ENCODE data around the gene RPUSD2. TPM values are rescaled to one million over a fixed set of nuclear protein-coding genes. Genes with fewer than 3 reads are reported as not detected.

RPUSD2 gene
- total and polyA plus RNA-seq, 2 experiments from 2014 or later, result 22.0 to 25.5 TPM

DNA sequence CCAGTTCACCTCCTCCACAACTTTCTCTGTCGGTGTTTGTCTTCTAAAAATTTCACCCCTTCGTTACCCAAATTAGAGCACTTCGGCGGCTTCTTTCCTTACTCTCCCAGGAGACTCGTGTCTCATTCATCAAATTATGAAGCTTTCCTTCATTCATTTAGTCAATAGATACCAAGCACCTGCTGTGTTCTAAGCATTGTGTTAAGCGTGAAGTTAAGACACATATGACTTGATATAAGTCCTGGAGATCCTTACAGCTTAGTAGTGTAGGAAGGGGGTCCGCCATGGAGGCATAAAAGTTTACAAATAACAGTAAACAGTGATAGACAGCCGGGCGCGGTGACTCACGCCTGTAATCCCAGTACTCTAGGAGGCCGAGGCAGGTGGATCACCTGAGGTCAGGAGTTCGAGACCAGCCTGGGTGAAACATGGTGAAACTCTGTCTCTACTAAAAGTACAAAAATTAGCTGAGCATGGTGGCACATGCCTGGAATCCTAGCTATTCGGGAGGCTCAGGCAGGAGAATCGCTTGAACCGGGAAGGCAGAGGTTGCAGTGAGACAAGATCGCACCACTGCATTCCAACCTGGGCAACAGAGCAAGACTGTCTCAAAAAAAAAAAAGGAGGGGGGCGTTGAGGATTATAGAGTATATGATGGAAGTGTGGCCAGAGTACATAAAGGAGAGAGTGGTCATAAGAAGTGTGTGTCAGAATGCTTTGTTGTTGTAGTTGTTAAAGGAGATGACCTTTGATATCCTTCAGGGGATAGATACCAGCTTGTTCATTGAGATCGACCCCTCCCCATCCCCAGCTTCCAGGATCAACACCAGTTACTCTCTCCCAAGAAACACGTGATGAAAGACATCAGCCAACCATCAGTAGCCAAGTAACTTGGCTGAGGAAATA, 3.5 kb upstream of the RPUSD2 start:
- Histone ChIP-seq H2AFZ (peak overlapping the region; percentile 67; the same call in 1 of the 2 replicates), H4K20me1 (replicated peaks; ENCODE audit: insufficient read depth) (peaks cover 11% of the 10 kb centered on the region), H3K27me3 (ENCODE audit: insufficient read depth) (no peaks in the 10 kb centered on the region), H3K36me3 (ENCODE audit: insufficient read depth) (no peaks in the 10 kb centered on the region), H3K9me2 (ENCODE audit: insufficient read depth) (no peaks in the 10 kb centered on the region), H3K4me2 (peak overlapping the region; percentile 58), H3K4me3 (peak overlapping the region; percentile 39), H3K4me1 (ENCODE audit: insufficient read depth) (peaks cover 17% of the 10 kb centered on the region), H3K27ac (ENCODE audit: low read depth) (peak overlapping the region; percentile 48; the same call in 1 of the 2 replicates), H3K79me2 (replicated peaks; ENCODE audit: insufficient read depth) (peaks cover 16% of the 10 kb centered on the region), H3F3A (replicated peaks; ENCODE audit: low read depth) (no peaks in the 10 kb centered on the region)
- ATAC-seq (no peak), DNase-seq (ENCODE audit: low spot score) (no peak)
- Mint-ChIP-seq H3K36me3 (ENCODE audit: low read depth) (no peaks in the 10 kb centered on the region), H3K9me3 (no peaks in the 10 kb centered on the region), H3K27ac (peak overlapping the region; percentile 90), H3K4me3 (peak overlapping the region; percentile 92), H3K27me3 (ENCODE audit: insufficient read depth, low read depth, poor library complexity) (peaks cover 14% of the 10 kb centered on the region), H3K4me1 (peaks cover 22% of the 10 kb centered on the region)
- TF ChIP-seq, protein P1, sequence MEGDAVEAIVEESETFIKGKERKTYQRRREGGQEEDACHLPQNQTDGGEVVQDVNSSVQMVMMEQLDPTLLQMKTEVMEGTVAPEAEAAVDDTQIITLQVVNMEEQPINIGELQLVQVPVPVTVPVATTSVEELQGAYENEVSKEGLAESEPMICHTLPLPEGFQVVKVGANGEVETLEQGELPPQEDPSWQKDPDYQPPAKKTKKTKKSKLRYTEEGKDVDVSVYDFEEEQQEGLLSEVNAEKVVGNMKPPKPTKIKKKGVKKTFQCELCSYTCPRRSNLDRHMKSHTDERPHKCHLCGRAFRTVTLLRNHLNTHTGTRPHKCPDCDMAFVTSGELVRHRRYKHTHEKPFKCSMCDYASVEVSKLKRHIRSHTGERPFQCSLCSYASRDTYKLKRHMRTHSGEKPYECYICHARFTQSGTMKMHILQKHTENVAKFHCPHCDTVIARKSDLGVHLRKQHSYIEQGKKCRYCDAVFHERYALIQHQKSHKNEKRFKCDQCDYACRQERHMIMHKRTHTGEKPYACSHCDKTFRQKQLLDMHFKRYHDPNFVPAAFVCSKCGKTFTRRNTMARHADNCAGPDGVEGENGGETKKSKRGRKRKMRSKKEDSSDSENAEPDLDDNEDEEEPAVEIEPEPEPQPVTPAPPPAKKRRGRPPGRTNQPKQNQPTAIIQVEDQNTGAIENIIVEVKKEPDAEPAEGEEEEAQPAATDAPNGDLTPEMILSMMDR (conservative IDR thresholded peaks at IDR 0.05; ENCODE audit: low read depth in 2 of 2), result no peak
- TF ChIP-seq EZH2phosphoT487 (IDR thresholded peaks at IDR 0.05; ENCODE audit: unreplicated experiment) (no peak), CREB1 (CRISPR knock-in tag; IDR thresholded peaks at IDR 0.05; ENCODE audit: low read depth) (no peak), STAT1 (IDR thresholded peaks at IDR 0.05; ENCODE audit: unreplicated experiment) (no peak), POLR2AphosphoS5 (IDR thresholded peaks at IDR 0.05; ENCODE audit: low read depth) (no peak), EZH2 (IDR thresholded peaks at IDR 0.05; ENCODE audit: low read depth, unreplicated experiment) (no peak), JUNB (IDR thresholded peaks at IDR 0.05; ENCODE audit: unreplicated experiment) (no peak), NANOG (IDR thresholded peaks at IDR 0.05; ENCODE audit: borderline replicate concordance) (no peak)
- TF ChIP-seq, protein P2, sequence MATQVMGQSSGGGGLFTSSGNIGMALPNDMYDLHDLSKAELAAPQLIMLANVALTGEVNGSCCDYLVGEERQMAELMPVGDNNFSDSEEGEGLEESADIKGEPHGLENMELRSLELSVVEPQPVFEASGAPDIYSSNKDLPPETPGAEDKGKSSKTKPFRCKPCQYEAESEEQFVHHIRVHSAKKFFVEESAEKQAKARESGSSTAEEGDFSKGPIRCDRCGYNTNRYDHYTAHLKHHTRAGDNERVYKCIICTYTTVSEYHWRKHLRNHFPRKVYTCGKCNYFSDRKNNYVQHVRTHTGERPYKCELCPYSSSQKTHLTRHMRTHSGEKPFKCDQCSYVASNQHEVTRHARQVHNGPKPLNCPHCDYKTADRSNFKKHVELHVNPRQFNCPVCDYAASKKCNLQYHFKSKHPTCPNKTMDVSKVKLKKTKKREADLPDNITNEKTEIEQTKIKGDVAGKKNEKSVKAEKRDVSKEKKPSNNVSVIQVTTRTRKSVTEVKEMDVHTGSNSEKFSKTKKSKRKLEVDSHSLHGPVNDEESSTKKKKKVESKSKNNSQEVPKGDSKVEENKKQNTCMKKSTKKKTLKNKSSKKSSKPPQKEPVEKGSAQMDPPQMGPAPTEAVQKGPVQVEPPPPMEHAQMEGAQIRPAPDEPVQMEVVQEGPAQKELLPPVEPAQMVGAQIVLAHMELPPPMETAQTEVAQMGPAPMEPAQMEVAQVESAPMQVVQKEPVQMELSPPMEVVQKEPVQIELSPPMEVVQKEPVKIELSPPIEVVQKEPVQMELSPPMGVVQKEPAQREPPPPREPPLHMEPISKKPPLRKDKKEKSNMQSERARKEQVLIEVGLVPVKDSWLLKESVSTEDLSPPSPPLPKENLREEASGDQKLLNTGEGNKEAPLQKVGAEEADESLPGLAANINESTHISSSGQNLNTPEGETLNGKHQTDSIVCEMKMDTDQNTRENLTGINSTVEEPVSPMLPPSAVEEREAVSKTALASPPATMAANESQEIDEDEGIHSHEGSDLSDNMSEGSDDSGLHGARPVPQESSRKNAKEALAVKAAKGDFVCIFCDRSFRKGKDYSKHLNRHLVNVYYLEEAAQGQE (IDR thresholded peaks at IDR 0.05; ENCODE audit: unreplicated experiment), result no peak
- TF ChIP-seq, protein P3, sequence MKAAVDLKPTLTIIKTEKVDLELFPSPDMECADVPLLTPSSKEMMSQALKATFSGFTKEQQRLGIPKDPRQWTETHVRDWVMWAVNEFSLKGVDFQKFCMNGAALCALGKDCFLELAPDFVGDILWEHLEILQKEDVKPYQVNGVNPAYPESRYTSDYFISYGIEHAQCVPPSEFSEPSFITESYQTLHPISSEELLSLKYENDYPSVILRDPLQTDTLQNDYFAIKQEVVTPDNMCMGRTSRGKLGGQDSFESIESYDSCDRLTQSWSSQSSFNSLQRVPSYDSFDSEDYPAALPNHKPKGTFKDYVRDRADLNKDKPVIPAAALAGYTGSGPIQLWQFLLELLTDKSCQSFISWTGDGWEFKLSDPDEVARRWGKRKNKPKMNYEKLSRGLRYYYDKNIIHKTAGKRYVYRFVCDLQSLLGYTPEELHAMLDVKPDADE (IDR thresholded peaks at IDR 0.05), result no peak
- TF ChIP-seq, protein P4, sequence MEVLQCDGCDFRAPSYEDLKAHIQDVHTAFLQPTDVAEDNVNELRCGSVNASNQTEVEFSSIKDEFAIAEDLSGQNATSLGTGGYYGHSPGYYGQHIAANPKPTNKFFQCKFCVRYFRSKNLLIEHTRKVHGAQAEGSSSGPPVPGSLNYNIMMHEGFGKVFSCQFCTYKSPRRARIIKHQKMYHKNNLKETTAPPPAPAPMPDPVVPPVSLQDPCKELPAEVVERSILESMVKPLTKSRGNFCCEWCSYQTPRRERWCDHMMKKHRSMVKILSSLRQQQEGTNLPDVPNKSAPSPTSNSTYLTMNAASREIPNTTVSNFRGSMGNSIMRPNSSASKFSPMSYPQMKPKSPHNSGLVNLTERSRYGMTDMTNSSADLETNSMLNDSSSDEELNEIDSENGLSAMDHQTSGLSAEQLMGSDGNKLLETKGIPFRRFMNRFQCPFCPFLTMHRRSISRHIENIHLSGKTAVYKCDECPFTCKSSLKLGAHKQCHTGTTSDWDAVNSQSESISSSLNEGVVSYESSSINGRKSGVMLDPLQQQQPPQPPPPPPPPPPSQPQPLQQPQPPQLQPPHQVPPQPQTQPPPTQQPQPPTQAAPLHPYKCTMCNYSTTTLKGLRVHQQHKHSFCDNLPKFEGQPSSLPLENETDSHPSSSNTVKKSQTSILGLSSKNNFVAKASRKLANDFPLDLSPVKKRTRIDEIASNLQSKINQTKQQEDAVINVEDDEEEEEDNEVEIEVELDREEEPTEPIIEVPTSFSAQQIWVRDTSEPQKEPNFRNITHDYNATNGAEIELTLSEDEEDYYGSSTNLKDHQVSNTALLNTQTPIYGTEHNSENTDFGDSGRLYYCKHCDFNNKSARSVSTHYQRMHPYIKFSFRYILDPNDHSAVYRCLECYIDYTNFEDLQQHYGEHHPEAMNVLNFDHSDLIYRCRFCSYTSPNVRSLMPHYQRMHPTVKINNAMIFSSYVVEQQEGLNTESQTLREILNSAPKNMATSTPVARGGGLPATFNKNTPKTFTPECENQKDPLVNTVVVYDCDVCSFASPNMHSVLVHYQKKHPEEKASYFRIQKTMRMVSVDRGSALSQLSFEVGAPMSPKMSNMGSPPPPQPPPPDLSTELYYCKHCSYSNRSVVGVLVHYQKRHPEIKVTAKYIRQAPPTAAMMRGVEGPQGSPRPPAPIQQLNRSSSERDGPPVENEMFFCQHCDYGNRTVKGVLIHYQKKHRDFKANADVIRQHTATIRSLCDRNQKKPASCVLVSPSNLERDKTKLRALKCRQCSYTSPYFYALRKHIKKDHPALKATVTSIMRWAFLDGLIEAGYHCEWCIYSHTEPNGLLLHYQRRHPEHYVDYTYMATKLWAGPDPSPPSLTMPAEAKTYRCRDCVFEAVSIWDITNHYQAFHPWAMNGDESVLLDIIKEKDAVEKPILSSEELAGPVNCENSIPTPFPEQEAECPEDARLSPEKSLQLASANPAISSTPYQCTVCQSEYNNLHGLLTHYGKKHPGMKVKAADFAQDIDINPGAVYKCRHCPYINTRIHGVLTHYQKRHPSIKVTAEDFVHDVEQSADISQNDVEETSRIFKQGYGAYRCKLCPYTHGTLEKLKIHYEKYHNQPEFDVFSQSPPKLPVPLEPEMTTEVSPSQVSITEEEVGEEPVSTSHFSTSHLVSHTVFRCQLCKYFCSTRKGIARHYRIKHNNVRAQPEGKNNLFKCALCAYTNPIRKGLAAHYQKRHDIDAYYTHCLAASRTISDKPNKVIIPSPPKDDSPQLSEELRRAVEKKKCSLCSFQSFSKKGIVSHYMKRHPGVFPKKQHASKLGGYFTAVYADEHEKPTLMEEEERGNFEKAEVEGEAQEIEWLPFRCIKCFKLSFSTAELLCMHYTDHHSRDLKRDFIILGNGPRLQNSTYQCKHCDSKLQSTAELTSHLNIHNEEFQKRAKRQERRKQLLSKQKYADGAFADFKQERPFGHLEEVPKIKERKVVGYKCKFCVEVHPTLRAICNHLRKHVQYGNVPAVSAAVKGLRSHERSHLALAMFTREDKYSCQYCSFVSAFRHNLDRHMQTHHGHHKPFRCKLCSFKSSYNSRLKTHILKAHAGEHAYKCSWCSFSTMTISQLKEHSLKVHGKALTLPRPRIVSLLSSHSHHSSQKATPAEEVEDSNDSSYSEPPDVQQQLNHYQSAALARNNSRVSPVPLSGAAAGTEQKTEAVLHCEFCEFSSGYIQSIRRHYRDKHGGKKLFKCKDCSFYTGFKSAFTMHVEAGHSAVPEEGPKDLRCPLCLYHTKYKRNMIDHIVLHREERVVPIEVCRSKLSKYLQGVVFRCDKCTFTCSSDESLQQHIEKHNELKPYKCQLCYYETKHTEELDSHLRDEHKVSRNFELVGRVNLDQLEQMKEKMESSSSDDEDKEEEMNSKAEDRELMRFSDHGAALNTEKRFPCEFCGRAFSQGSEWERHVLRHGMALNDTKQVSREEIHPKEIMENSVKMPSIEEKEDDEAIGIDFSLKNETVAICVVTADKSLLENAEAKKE (CRISPR knock-in tag; IDR thresholded peaks at IDR 0.05), result no peak
